Measurements from ENCODE around the gene LRRC8D. TPM values are rescaled to one million over a fixed set of nuclear protein-coding genes. Genes with fewer than 3 reads are reported as not detected.

LRRC8D gene
- total RNA-seq, 1 donor from 2014 or later: 5.5 TPM

- DNase-seq (ENCODE audit: low spot score): no peak
Measured at GRCh38 chr1:89870998-89871397, 50.2 kb downstream of the LRRC8D start.

- DNase-seq (ENCODE audit: low spot score): no peak
Measured at GRCh38 chr1:89871768-89872473, 51.1 kb downstream of the LRRC8D start.

GRCh38 chr1:89872567-89872966, 51.7 kb downstream of the LRRC8D start:
- no peak for DNase-seq (ENCODE audit: low spot score)

- no peak for DNase-seq (ENCODE audit: low spot score)
Measured at GRCh38 chr1:89873288-89873687, 52.5 kb downstream of the LRRC8D start.

- peak; percentile 56 for DNase-seq (ENCODE audit: low spot score)
Measured at GRCh38 chr1:89873770-89874169, 52.9 kb downstream of the LRRC8D start.

GRCh38 chr1:89876463-89876862, 55.6 kb downstream of the LRRC8D start:
- DNase-seq (ENCODE audit: low spot score): no peak

- no peak for DNase-seq (ENCODE audit: low spot score)
Measured at GRCh38 chr1:89877756-89878155, 56.9 kb downstream of the LRRC8D start.

- no peak for DNase-seq (ENCODE audit: low spot score)
Measured at GRCh38 chr1:89878256-89878655, 57.4 kb downstream of the LRRC8D start.

- no peak for DNase-seq (ENCODE audit: low spot score)
Measured at GRCh38 chr1:89880679-89881078, 59.8 kb downstream of the LRRC8D start.

- DNase-seq (ENCODE audit: low spot score): no peak
Measured at GRCh38 chr1:89881415-89882058, 60.7 kb downstream of the LRRC8D start.

- no peak for DNase-seq (ENCODE audit: low spot score)
Measured at GRCh38 chr1:89882348-89883029, 61.7 kb downstream of the LRRC8D start.

- no peak for DNase-seq (ENCODE audit: low spot score)
Measured at GRCh38 chr1:89883030-89883379, 62.2 kb downstream of the LRRC8D start.

GRCh38 chr1:89884718-89885596, 64.1 kb downstream of the LRRC8D start:
- peak; percentile 27 for DNase-seq (ENCODE audit: low spot score)

GRCh38 chr1:89887270-89887669, 66.4 kb downstream of the LRRC8D start:
- no peak for DNase-seq (ENCODE audit: low spot score)

GRCh38 chr1:89887713-89888112, 66.9 kb downstream of the LRRC8D start:
- DNase-seq (ENCODE audit: low spot score): no peak

GRCh38 chr1:89888480-89889322, 67.9 kb downstream of the LRRC8D start:
- no peak for DNase-seq (ENCODE audit: low spot score)

GRCh38 chr1:89889323-89889615, 68.4 kb downstream of the LRRC8D start:
- DNase-seq (ENCODE audit: low spot score): no peak

GRCh38 chr1:89890085-89890752, 69.4 kb downstream of the LRRC8D start:
- DNase-seq (ENCODE audit: low spot score): peak; percentile 37

- no peak for DNase-seq (ENCODE audit: low spot score)
Measured at GRCh38 chr1:89892816-89893215, 72.0 kb downstream of the LRRC8D start.

All from umbilical cord (tissue), 2 donors.